Stromal cell of bone marrow (primary cell): ENCODE results near the gene MTF1.
"Not testable (repeated sequence)": the region's sequence is repeated elsewhere in the genome, so short reads cannot be mapped to it uniquely, and the experiment has no call there.

Experiments used
- DNase-seq: peaks from one replicate; pipeline ENCODE4 v3.0.0-alpha.2; 2012; ENCODE audit warnings: low read depth

The MTF1 gene

DNA sequence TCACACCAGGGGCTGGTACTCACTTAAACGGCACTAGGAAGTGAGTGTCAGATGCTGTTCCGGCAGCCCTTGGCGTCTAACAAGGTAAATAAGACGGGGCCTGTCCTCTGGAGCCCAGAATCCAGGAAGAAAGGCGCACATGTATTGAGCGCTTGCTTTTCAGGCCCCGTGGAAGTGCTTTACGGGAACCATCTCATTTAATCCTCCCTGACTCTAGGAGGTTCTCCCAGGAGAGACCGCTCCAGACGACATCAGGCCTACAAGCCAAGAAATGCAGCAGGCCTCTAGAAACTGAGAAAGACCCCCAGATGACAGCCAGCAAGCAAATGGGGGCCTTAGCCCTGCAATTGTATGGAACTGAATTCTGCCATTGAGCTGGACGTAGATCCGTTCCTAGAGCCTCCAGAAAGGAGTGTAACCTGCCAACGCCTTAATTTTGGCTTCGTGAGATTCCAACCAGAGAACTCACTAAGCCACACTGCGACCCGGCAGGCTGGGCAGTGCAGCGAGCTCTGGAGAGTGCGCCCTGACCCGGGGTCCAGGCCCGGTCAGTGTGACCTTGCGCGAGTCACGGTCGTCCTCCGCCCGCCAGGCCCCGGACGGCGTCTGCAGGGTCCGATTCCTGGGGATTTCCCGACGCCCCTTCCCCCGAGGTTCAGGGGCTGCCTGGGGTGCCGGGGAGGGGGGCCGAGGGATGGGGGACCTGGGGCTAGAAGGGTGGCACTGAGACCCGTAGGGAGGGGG, 66.3 kb downstream of the MTF1 start:
- DNase-seq = no peak

DNA sequence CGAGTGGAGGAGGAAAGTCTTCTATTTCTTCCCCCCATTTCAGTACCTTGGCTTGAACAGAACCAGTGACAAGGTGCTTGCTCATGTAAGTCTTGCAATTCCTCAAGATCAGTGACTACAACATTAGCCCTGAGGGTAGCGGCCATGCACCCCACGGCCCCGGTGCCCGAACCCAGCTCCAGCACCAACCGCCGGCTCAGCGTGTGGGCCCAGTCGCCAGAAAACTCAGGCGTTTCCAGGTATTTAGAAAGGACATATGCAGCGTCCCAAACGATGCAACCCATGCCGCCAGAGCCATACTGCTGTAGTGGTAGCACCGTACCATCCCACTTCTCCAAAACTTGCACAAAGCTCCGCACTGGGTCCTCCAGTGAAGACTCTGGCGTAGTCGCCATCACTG, 76.9 kb downstream of the MTF1 start:
- DNase-seq = no peak

DNA sequence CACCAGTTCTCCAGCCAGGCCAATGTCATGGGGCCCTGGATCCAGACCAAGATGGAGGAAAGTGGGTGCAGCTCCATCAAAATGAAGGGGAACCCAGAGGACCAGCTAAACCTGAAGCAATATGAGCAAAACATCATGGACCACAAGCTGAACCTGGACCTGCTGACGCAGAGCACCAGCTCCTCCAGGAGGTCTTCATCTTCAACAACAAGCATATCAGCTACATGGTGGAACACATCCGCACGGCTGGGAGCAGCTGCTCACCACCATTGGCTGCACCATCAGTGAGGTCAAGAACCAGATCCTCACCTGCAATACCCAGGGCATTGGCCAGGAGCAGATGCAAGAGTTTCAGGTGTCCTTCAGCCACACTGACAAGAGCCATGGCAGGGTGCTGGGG, 80.7 kb downstream of the MTF1 start:
- DNase-seq = no peak

DNA sequence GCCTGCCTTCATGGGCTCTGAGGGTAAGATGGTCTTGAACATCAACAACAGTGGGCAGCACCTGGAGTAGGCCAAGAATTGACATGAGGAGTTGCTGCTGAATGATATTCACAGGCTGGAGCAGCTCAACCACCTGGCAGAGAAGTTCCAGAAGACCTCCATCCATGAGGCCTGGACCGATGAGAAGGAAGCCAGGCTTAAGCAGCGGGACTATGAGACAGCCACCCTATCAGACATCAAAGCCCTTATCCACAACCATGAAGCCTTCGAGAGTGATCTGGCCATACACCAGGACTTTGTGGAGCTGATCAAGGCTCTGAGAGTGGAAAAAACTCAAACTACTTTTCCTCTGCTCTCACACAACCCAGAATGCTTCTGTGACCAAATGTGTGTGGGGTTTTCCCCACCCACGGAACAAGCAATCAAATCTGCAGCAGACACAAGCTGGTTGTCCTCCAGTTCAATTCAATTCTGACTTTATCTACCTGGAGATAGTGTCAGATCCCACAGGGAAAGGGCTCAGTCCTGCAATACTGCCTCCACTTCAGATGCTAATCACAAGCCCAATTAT, 82.4 kb downstream of the MTF1 start:
- no peak for DNase-seq

DNA sequence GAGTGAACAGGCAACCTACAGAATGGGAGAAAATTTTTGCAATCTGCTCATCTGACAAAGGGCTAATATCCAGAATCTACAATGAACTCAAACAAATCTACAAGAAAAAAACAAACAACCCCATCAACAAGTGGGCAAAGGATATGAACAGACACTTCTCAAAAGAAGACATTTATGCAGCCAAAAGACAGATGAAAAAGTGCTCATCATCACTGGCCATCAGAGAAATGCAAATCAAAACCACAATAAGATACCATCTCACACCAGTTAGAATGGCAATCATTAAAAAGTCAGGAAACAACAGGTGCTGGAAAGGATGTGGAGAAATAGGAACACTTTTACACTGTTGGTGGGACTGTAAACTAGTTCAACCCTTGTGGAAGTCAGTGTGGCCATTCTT, 88.0 kb downstream of the MTF1 start:
- not testable (repeated sequence) for DNase-seq

DNA sequence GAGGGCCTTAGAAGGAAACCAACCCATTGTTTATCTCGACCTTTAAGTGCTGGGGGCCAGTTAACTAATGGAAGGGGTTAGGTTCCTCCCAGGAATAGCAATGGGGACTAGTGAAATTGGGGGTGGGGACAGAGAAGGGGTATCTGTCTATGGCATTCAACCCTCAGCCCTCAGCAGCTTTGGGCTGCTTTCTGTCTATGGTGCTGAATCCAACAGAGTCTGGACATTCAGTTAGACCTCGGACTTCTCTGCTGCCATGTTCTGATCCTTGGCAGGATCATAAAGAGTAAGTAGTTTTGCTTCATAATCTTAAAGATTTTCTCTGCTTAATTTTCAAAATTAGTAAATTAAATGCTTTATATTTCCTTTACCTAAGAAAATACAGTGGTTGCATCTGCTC, 91.9 kb downstream of the MTF1 start:
- DNase-seq = no peak

DNA sequence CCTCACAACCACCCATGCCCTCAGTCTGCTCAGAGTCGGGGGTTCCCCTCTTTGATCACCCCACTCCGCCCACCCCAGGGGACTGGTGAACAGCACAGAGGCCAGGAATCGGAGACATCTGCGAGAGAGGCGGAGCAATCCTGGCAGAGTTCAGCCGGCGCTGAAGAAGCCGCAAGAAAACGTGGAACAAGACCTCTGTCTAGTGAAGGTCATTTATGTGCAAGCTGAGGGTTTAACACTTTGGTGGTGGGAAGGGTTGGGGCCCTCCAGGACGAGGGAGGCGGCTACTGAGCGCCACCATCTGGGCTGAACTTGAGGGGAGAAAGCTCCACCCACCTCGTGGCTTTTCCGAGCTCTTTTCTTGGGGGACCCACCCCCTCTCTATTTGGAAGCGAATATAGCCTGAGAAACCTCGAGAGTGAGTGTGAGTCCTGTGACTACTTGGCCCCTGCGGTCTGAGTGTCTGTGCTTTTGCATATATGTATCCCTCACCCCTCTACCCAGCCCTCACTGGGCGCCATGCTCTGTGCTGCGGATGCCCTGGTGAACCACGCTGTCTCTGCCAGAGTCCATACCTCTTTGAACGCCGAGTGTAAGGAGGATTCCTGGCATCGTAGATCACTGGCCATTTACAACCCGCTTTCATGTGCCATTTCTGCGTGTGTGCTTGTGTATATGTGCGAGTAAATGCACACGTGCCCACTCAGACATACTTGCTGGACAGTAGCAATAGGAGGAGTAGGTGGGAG, 93.3 kb downstream of the MTF1 start:
- no peak for DNase-seq

DNA sequence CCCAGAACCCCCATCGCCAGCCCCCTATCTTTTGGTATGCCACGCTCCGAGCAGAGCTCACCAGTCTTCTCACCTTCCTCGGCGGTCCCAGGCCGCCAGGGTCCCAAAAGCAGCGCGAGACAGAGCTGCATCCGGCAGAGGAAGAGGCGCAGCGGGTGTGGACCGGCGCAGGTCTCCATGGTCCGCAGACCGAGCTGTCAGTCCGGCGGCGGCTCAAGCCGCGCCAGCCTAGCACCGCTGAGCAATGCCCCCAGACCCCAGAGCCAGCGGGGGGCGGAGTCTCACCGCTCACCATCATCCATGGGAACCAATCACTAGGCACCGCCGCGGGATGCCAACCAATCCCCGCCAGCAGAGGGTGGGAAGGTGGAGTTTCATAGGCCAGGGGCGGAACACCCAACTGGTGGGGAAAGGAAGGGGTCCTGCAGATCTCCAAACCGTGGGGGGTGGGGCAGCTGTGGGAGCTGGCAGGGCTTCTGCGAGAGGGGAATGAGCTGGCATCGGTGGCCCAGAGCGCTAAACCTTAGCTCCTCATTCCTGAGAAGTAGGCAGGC, 94.4 kb downstream of the MTF1 start, which contains the start of gene EPHA10:
Gene EPHA10 (minus strand): TSS at position 233 of the 554 bp plus-strand sequence. CDS start 54 bp downstream, at position 179.
- no peak for DNase-seq

DNA sequence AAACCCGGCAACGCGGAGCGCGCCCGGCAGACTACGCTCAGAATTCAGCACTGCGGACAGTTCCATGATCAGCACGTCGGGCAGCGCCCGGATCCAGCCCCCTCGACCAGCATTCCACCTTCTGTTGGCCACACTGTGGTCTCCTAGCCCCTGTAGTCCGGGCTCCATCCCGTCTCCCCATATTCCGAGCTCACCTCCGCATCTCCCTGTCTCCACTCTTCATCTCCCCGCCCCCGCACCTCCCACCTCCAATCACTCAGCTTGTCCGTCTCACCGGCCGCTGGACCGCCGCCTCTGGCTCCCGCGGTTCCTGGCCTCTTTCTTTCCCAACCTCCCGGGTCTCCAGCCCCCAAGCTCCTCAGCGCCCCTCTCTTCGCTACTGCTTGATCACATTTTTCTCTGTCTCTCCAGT, 95.0 kb downstream of the MTF1 start:
- peak; percentile 3 for DNase-seq

DNA sequence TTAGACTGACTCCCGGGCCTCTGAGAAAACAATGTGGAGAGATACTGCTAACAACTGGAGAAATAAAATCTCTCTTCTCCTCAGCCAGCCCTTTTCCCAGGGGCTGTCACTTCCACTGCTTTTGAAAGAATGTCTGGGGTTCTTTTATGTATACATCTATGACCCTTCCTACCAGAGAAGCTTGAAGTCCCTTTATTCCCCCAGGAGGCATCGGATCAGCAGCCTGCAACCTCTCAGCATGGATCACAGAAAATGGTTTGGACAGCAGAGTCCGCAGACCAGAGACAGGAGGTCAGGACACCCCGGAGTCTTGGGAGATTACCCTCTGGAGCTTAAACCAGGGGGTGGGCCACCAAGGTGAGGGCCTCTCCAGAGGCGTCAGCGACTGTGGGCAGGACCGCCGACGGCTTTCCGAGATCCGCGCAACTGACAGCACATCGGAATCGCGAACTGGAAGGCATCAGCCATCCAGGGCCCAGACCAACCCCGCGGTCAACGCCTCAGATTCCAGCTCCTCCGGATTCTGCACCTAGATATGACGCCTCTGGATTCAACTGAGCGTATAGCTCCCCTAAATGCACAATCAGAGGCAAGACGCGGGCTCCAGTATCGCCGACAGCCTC, 95.5 kb downstream of the MTF1 start:
- DNase-seq = no peak

DNA sequence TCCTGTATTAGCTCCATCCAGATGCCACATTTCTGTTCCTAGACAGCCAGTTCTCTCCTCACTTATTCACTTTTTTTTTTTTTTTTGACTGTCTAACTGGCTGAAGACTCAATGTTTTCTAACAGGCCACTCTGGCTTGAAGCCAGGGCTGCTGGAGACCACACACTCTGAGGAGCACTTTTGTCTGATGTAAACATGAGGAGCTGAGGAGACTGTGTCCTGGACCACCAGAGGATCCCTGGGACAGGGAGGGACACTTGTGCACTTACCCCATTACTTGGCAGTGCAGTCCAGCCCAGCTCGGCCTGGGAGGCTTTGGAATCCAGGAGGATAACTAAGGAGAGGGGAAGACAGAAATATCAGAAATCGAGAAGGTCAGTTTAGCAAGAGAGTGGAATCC, 96.9 kb downstream of the MTF1 start:
- no peak for DNase-seq

DNA sequence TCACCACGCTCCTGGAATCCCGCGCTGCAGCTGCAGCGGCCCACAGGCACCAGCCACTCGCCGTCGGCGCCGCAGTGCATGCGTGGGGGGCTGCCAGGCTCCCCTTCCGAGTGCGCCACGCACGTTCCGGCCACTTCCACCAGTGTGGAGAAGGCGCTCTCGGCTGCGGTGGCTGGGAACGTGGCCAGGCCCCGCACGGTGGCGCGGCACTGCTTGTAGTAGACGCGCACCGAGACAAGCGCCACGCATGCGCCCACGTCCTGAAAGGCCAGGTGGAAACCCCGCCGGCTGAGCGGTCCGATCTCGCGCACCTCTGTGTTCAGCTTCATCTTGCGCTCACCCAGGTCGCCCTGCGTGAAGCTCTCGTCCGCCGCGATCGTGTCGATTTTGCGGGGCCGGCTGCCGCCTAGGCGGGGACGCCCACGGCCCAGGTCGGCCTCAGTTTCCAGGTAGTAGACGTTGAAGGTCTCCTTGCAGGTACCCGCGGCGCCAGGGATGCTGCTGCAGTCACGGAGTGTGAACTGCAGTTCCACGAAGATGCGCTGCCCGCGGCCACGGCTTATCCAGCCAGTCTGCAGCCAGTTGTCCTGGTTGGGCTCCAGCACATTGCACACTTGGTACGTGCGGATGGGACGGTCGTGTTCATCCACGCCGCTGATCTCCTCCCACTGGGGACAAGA, 97.8 kb downstream of the MTF1 start:
- no peak for DNase-seq
